GM12892 (cell line): ENCODE results near the gene JAK1.

Source experiments
- POLR2A ChIP-seq: IDR thresholded peaks from 2 replicates; pipeline ENCODE4 v1.6.1; 2011; ENCODE audit warnings: low read depth, low read length, control low read depth
- POLR2AphosphoS5 ChIP-seq: IDR thresholded peaks from 2 replicates; pipeline ENCODE4 v1.6.1; 2011; ENCODE audit warnings: low read depth, low read length, control low read depth
- TAF1 ChIP-seq: IDR thresholded peaks from 2 replicates; pipeline ENCODE4 v1.6.1; 2011; ENCODE audit warnings: low read depth, mild to moderate bottlenecking, control low read depth, low read length, borderline replicate concordance

DNA sequence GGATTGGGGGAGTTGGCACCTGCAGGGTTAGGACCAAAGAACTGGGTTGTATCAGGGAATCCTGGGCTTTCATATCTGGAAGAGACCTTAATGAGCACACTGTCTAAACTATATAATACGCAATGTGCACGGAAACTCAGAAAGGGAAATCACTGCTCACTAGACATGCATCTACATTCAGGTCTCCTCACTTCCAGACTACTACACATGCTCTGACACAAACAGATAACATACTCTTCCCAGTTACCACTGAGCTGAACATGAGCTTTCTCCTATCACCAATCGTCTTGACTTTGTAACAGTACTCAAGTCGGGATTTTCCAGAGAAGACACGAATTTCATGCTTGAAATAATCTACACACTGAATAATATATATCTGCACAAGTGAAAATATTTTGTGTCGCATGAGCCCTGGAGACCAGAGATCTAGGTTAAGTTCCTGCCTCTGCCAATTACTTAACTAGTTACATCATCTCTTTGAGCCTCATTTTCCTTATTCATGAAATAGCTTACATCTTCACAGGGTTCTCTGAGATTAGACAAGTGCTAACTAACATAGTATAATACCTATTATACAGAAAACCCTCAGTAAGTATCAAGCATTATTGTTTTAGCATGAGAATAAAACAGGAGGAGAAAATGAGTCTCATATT lies 101.1 kb downstream of the JAK1 start:
- TF ChIP-seq POLR2AphosphoS5 (no peak), TAF1 (no peak), POLR2A (no peak)
